Dedifferentiated amniotic fluid mesenchymal stem cell (primary cell): ENCODE measurements around the gene SRC.

Source experiments
- DNase-seq: peaks from one replicate; pipeline ENCODE4 v3.0.0-alpha.2; 2016; ENCODE audit errors: extremely low spot score

Gene SRC

GRCh38 chr20:37395921-37396415 is 50.0 kb downstream of the SRC start:
- no peak for DNase-seq

GRCh38 chr20:37396416-37397075 is 50.6 kb downstream of the SRC start:
- DNase-seq, result no peak

GRCh38 chr20:37397076-37397953 is 51.4 kb downstream of the SRC start:
- DNase-seq, result no peak

GRCh38 chr20:37397954-37398749 is 52.2 kb downstream of the SRC start:
- no peak for DNase-seq

- no peak for DNase-seq
Measured at GRCh38 chr20:37398750-37399621, 53.0 kb downstream of the SRC start.

- no peak for DNase-seq
Measured at GRCh38 chr20:37401282-37401929, 55.5 kb downstream of the SRC start.

- no peak for DNase-seq
Measured at GRCh38 chr20:37401930-37402675, 56.2 kb downstream of the SRC start.

GRCh38 chr20:37403107-37404033 is 57.4 kb downstream of the SRC start:
- DNase-seq, result no peak

- no peak for DNase-seq
Measured at GRCh38 chr20:37404461-37404890, 58.5 kb downstream of the SRC start.

GRCh38 chr20:37405351-37405897 is 59.5 kb downstream of the SRC start:
- no peak for DNase-seq

GRCh38 chr20:37406010-37406998 is 60.4 kb downstream of the SRC start:
- no peak for DNase-seq

GRCh38 chr20:37407019-37407566 is 61.2 kb downstream of the SRC start:
- no peak for DNase-seq

GRCh38 chr20:37407573-37408002 is 61.6 kb downstream of the SRC start:
- no peak for DNase-seq

GRCh38 chr20:37408302-37409193 is 62.6 kb downstream of the SRC start:
- DNase-seq, result no peak

GRCh38 chr20:37411408-37412219 is 65.7 kb downstream of the SRC start:
- no peak for DNase-seq
